HG02981 (cell line): ENCODE data around the gene CACNA1H.

Experiments
- ATAC-seq: cut with Tn5 transposase; IDR thresholded peaks from one replicate; pipeline ENCODE4 v1.9.1; 2021; ENCODE audit warnings: mild to moderate bottlenecking, moderate library complexity; ENCODE audit not compliant: unreplicated experiment

CACNA1H gene

GRCh38 chr16:1141716-1142115 lies 11.2 kb upstream of the CACNA1H start:
- no peak for ATAC-seq

- ATAC-seq, result no peak
Measured at GRCh38 chr16:1142911-1143310, 10.0 kb upstream of the CACNA1H start.

- ATAC-seq, result no peak
Measured at GRCh38 chr16:1143761-1144450, 9.0 kb upstream of the CACNA1H start.

- ATAC-seq, result no peak
Measured at GRCh38 chr16:1144476-1145382, 8.2 kb upstream of the CACNA1H start.

GRCh38 chr16:1145383-1146100 lies 7.4 kb upstream of the CACNA1H start:
- ATAC-seq, result no peak

GRCh38 chr16:1146409-1146808 lies 6.5 kb upstream of the CACNA1H start:
- no peak for ATAC-seq

GRCh38 chr16:1147027-1147426 lies 5.9 kb upstream of the CACNA1H start:
- no peak for ATAC-seq

GRCh38 chr16:1149101-1149636 lies 3.7 kb upstream of the CACNA1H start:
- ATAC-seq, result no peak

- ATAC-seq, result no peak
Measured at GRCh38 chr16:1150511-1150982, 2.4 kb upstream of the CACNA1H start.

GRCh38 chr16:1151424-1152122 lies 1.3 kb upstream of the CACNA1H start:
- no peak for ATAC-seq

- no peak for ATAC-seq
Measured at GRCh38 chr16:1152123-1152638, 725 bp upstream of the CACNA1H start.

GRCh38 chr16:1153480-1154160 lies 714 bp downstream of the CACNA1H start:
- ATAC-seq, result no peak

GRCh38 chr16:1154291-1154886 lies 1.5 kb downstream of the CACNA1H start:
- no peak for ATAC-seq

- no peak for ATAC-seq
Measured at GRCh38 chr16:1154887-1155331, 2.0 kb downstream of the CACNA1H start.

GRCh38 chr16:1155353-1156054 lies 2.6 kb downstream of the CACNA1H start:
- no peak for ATAC-seq

GRCh38 chr16:1156055-1156982 lies 3.4 kb downstream of the CACNA1H start:
- no peak for ATAC-seq

GRCh38 chr16:1156983-1157638 lies 4.2 kb downstream of the CACNA1H start:
- no peak for ATAC-seq
